HepG2 (cell line): ENCODE measurements around the gene COL18A1. TPM values are rescaled to one million over a fixed set of nuclear protein-coding genes. Genes with fewer than 3 reads are reported as not detected.

ENCODE experiments used
- ARID2 ChIP-seq: sonication (generic); formaldehyde crosslinking; IDR thresholded peaks from 2 replicates; pipeline ENCODE4 v1.8.1; 2022; ENCODE audit warnings: mild to moderate bottlenecking, missing genetic modification reagents, borderline replicate concordance
- ARID5B ChIP-seq: IDR thresholded peaks from 2 replicates; pipeline ENCODE4 v1.4.0; 2020; ENCODE audit warnings: mild to moderate bottlenecking, missing genetic modification reagents
- ESRRA ChIP-seq: sonication (generic); formaldehyde crosslinking; IDR thresholded peaks from 2 replicates; pipeline ENCODE4 v1.5.1; 2020; ENCODE audit warnings: mild to moderate bottlenecking, low read depth, missing genetic modification reagents
- HCFC1 ChIP-seq: fragments of 150-350 bp; IDR thresholded peaks from 2 replicates; pipeline ENCODE4 v1.6.1; 2014; ENCODE audit warnings: low read depth, low read length
- HNRNPL ChIP-seq: fragments of 200-400 bp; formaldehyde crosslinking; IDR thresholded peaks from 2 replicates; pipeline ENCODE4 v1.6.1; 2017; ENCODE audit warnings: mild to moderate bottlenecking, low read depth, low read length
- LBX2 ChIP-seq: sonication (generic); formaldehyde crosslinking; IDR thresholded peaks from 2 replicates; pipeline ENCODE4 v1.5.0; 2020; ENCODE audit warnings: missing genetic modification reagents, mild to moderate bottlenecking, borderline replicate concordance
- MATR3 ChIP-seq: sonication (generic); formaldehyde crosslinking; IDR thresholded peaks from 2 replicates; pipeline ENCODE4 v1.4.0; 2020; ENCODE audit warnings: missing genetic modification reagents
- SPEN ChIP-seq: sonication (generic); formaldehyde crosslinking; IDR thresholded peaks from 2 replicates; pipeline ENCODE4 v1.5.1; 2020; ENCODE audit warnings: low read depth, mild to moderate bottlenecking, missing genetic modification reagents
- SRY ChIP-seq: sonication (generic); formaldehyde crosslinking; IDR thresholded peaks from 2 replicates; pipeline ENCODE4 v1.8.0; 2022; ENCODE audit warnings: mild to moderate bottlenecking, missing genetic modification reagents
- TAF1 ChIP-seq: sonication (generic); formaldehyde crosslinking; IDR thresholded peaks from 2 replicates; pipeline ENCODE4 v1.4.0; 2020; ENCODE audit warnings: missing genetic modification reagents
- ZBTB2 ChIP-seq: sonication (generic); formaldehyde crosslinking; IDR thresholded peaks from 2 replicates; pipeline ENCODE4 v1.8.0; 2022; ENCODE audit warnings: low read depth, missing genetic modification reagents
- ZFP82 ChIP-seq: sonication (generic); formaldehyde crosslinking; IDR thresholded peaks from 2 replicates; pipeline ENCODE4 v1.5.1; 2020; ENCODE audit warnings: mild to moderate bottlenecking, missing genetic modification reagents, borderline replicate concordance
- ZNF563 ChIP-seq: sonication (generic); formaldehyde crosslinking; IDR thresholded peaks from 2 replicates; pipeline ENCODE4 v1.8.0; 2022; ENCODE audit warnings: mild to moderate bottlenecking, moderate library complexity, missing genetic modification reagents
- ZNF703 ChIP-seq: sonication (generic); formaldehyde crosslinking; IDR thresholded peaks from 2 replicates; pipeline ENCODE4 v1.5.1; 2020; ENCODE audit warnings: missing genetic modification reagents, mild to moderate bottlenecking, moderate library complexity, borderline replicate concordance
- ZNF777 ChIP-seq: sonication (generic); formaldehyde crosslinking; IDR thresholded peaks from 2 replicates; pipeline ENCODE4 v1.4.0; 2020; ENCODE audit warnings: missing genetic modification reagents
- ZSCAN29 ChIP-seq: sonication (generic); formaldehyde crosslinking; conservative IDR thresholded peaks from 2 replicates; pipeline ENCODE4 v1.4.0; 2020; ENCODE audit warnings: mild to moderate bottlenecking, missing genetic modification reagents
- polyA plus RNA-seq, 8 experiments: library from polyadenylated mRNA; depleted of rRNA in 3 of 8; stranded (reverse) in 7 of 8; unstranded in 1 of 8; fragments of >200 nt; fragmentation: Illumina TruSeq in 4 of 8; extraction: Trizol in 4 of 8; gene quantifications; 2 replicates each; pipeline versions ENCODE4 v1.2.1 to v1.2.3, GENCODE V29; 2011 to 2016; ENCODE audit warnings: low read depth in 4 of 8, missing spikeins in 1 of 8, mixed read lengths in 1 of 8; ENCODE audit not compliant: insufficient read depth in 1 of 8
- total RNA-seq, 5 experiments: library from RNA; depleted of rRNA; stranded (reverse); fragments of >200 nt; fragmentation: Illumina TruSeq; extraction: Trizol; gene quantifications; 2 replicates each; pipeline ENCODE4 v1.2.3, GENCODE V29; 2016; ENCODE audit warnings: low read depth in 1 of 5
- TF ChIP-seq, protein P1 (sequence below): sonication (generic); formaldehyde crosslinking; IDR thresholded peaks from 2 replicates; pipeline ENCODE4 v1.5.1; 2020; ENCODE audit warnings: mild to moderate bottlenecking, missing genetic modification reagents, moderate library complexity
- TF ChIP-seq, protein P2 (sequence below): sonication (generic); formaldehyde crosslinking; conservative IDR thresholded peaks from 2 replicates; pipeline ENCODE4 v1.8.1; 2023; ENCODE audit warnings: missing genetic modification reagents

COL18A1 gene
- total and polyA plus RNA-seq, 2 of the 13 experiments (the other 11 are each of a cell fraction or from before 2014, with no cell fraction given) = 79.0 to 102 TPM

DNA sequence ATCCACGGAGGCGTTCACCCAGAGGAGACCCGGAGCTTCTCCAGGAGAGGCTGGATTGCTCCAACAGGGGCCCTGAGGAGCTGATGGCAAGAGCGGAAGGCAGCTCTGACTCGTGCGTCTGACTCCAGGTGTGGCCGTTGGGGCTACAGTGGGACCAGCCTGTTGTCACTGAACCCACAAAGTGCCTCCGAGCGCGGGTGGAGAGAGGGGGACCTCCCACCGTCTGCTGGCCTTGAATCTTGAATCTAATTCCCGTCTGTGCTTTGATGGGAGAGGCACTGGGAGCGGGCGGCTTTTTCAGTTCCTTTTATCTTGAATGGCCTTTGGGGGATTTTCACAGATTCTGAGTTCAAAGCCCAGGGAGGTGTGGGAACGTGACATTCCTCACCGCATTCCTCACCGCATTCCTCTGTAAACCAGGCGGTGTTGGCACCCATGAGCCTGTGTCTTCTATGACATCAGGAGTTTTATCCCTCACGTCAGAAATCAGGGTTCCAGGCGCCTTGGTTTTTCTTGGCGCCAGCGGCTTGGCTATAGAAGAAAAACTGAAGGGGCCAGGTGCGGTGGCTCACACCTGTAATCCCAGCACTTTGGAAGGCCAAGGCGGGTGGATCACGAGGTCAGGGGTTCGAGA, 39.2 kb upstream of the COL18A1 start (continued):
- TF ChIP-seq ARID2 (CRISPR knock-in tag) = no peak
- no peak for TF ChIP-seq HNRNPL
- TF ChIP-seq ZSCAN29 = 0 out of 2 replicates have a peak, but pooled peaks have one; percentile 40
- TF ChIP-seq ARID5B (CRISPR knock-in tag) = peak; percentile 78
- TF ChIP-seq, protein P1, sequence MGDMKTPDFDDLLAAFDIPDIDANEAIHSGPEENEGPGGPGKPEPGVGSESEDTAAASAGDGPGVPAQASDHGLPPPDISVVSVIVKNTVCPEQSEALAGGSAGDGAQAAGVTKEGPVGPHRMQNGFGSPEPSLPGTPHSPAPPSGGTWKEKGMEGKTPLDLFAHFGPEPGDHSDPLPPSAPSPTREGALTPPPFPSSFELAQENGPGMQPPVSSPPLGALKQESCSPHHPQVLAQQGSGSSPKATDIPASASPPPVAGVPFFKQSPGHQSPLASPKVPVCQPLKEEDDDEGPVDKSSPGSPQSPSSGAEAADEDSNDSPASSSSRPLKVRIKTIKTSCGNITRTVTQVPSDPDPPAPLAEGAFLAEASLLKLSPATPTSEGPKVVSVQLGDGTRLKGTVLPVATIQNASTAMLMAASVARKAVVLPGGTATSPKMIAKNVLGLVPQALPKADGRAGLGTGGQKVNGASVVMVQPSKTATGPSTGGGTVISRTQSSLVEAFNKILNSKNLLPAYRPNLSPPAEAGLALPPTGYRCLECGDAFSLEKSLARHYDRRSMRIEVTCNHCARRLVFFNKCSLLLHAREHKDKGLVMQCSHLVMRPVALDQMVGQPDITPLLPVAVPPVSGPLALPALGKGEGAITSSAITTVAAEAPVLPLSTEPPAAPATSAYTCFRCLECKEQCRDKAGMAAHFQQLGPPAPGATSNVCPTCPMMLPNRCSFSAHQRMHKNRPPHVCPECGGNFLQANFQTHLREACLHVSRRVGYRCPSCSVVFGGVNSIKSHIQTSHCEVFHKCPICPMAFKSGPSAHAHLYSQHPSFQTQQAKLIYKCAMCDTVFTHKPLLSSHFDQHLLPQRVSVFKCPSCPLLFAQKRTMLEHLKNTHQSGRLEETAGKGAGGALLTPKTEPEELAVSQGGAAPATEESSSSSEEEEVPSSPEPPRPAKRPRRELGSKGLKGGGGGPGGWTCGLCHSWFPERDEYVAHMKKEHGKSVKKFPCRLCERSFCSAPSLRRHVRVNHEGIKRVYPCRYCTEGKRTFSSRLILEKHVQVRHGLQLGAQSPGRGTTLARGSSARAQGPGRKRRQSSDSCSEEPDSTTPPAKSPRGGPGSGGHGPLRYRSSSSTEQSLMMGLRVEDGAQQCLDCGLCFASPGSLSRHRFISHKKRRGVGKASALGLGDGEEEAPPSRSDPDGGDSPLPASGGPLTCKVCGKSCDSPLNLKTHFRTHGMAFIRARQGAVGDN = peak; percentile 71
- TF ChIP-seq ZNF777 (CRISPR knock-in tag) = peak; percentile 35; the same call in 1 of the 2 replicates
- TF ChIP-seq TAF1 (CRISPR knock-in tag) = no peak
- no peak for TF ChIP-seq MATR3 (CRISPR knock-in tag)
- TF ChIP-seq, protein P2, sequence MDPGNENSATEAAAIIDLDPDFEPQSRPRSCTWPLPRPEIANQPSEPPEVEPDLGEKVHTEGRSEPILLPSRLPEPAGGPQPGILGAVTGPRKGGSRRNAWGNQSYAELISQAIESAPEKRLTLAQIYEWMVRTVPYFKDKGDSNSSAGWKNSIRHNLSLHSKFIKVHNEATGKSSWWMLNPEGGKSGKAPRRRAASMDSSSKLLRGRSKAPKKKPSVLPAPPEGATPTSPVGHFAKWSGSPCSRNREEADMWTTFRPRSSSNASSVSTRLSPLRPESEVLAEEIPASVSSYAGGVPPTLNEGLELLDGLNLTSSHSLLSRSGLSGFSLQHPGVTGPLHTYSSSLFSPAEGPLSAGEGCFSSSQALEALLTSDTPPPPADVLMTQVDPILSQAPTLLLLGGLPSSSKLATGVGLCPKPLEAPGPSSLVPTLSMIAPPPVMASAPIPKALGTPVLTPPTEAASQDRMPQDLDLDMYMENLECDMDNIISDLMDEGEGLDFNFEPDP (CRISPR knock-in tag) = no peak
- 0 out of 2 replicates have a peak, but pooled peaks have one; percentile 29 for TF ChIP-seq SPEN
- TF ChIP-seq ZFP82 (CRISPR knock-in tag) = no peak
- TF ChIP-seq ZNF703 (CRISPR knock-in tag) = peak; percentile 46
- no peak for TF ChIP-seq ZBTB2 (CRISPR knock-in tag)
- TF ChIP-seq ESRRA (CRISPR knock-in tag) = peak; percentile 53; the same call in 1 of the 2 replicates
- TF ChIP-seq SRY = no peak
- no peak for TF ChIP-seq HCFC1
- no peak for TF ChIP-seq ZNF563 (CRISPR knock-in tag)
- TF ChIP-seq LBX2 = no peak
